Frontal cortex (tissue), 4 donors: ENCODE results near the gene F12. TPM values are rescaled to one million over a fixed set of nuclear protein-coding genes. Genes with fewer than 3 reads are reported as not detected.
"Not testable (repeated sequence)": the region's sequence is repeated elsewhere in the genome, so short reads cannot be mapped to it uniquely, and the experiment has no call there.

Experiments used
- DNase-seq, 2 donors: peaks; one replicate each; pipeline ENCODE4 v3.0.0; 2012; ENCODE audit warnings: low spot score in 2 of 2
- FAIRE-seq: peaks from 2 replicates; lab custom pipeline; 2012; peaks lifted over from hg19 to GRCh38; lab: Jason Lieb, UNC
- total RNA-seq: library from RNA; depleted of rRNA; stranded (reverse); fragments of >200 nt; gene quantifications from one replicate; pipeline ENCODE4 v1.2.3, GENCODE V29; 2014
- donor health status: control.
- donor health status: control.
- donor health status: control.

F12 gene
- total RNA-seq, 1 donor from 2014 or later: 2.4 TPM

DNA sequence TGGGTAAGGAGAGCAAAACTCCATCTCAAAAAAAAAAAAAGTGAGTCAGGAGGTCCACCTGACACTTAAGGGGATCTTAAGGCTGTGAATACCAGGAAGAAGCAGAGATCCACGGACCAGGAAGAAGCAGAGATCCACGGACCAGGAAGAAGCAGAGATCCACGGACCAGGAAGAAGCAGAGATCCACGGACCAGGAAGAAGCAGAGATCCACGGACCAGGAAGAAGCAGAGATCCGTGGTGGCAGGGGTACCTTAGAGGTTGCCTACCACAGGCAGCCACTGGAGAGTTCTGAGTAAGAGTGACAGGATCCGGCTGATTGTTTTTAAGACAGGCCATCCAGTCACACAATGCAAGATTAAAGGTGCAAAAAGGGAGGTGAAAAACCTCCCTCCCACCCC is 11.1 kb upstream of the F12 start:
- not testable (repeated sequence) for FAIRE-seq, DNase-seq

GRCh38 chr5:177419046-177419445 is 9.7 kb upstream of the F12 start:
- no peak for FAIRE-seq
- no peak for DNase-seq

- not testable (repeated sequence) for FAIRE-seq, DNase-seq
Measured at GRCh38 chr5:177417081-177417480, 7.7 kb upstream of the F12 start.

DNA sequence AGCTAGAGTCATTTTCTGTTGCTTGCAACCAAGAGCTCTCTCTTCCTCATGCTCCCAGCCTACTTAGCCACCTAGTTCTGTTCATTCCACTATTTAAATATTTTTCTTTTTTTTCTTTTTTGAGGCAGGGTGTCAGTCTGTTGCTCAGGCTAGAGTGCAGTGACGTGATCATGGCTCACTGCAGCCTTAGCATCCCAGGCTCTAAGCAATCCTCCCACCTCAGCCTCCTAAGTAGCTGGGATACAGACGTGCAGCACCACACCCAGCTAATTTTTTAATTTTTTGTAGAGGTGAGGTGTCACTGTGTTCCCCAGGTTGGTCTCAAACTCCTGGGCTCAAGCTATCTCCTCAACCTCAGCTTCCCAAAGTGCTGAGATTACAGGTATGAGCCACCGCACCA is 5.1 kb upstream of the F12 start:
- DNase-seq (no peak), FAIRE-seq (no peak)

DNA sequence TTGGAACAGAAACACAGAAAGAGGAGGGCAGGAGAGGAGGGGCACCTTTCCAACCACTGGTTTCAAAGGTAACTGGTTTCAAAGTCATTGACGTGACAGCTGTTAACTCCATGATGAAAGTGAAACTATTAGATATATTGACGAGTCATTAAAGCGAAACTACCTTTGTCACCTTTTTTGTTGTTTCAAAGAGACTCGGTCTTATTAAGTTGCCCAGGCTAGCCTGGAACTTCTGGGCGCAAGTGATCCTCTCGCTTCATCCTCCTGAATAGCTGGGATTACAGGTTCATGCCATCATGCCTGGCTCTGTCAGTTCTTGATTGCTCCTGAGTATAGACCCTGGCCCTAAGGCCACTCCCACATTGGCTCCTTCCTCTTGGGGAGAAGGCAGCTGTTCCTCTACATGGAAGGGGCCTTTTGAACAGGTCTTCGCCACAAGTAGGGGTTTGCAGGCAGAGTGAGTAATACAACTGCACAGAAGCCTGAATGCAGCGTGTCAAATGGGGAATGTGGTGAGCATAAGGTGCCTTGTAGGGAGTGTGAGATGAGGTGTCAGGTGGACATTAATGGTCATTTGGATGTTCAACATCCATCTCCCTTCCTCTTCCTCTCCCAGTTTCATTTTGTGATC is 3.4 kb upstream of the F12 start:
- DNase-seq (no peak), FAIRE-seq (no peak)

- DNase-seq: no peak
- FAIRE-seq: no peak
Measured at GRCh38 chr5:177410575-177410974, 1.2 kb upstream of the F12 start.

GRCh38 chr5:177405805-177406204 is 3.6 kb downstream of the F12 start:
- no peak for DNase-seq
- no peak for FAIRE-seq

GRCh38 chr5:177405312-177405711 is 4.1 kb downstream of the F12 start:
- FAIRE-seq: no peak
- no peak for DNase-seq

- FAIRE-seq (no peak), DNase-seq (no peak)
Measured at GRCh38 chr5:177404641-177405179, 4.7 kb downstream of the F12 start.

GRCh38 chr5:177403792-177404640 is 5.3 kb downstream of the F12 start:
- FAIRE-seq (no peak), DNase-seq (peak; percentile 91 to 95)

DNA sequence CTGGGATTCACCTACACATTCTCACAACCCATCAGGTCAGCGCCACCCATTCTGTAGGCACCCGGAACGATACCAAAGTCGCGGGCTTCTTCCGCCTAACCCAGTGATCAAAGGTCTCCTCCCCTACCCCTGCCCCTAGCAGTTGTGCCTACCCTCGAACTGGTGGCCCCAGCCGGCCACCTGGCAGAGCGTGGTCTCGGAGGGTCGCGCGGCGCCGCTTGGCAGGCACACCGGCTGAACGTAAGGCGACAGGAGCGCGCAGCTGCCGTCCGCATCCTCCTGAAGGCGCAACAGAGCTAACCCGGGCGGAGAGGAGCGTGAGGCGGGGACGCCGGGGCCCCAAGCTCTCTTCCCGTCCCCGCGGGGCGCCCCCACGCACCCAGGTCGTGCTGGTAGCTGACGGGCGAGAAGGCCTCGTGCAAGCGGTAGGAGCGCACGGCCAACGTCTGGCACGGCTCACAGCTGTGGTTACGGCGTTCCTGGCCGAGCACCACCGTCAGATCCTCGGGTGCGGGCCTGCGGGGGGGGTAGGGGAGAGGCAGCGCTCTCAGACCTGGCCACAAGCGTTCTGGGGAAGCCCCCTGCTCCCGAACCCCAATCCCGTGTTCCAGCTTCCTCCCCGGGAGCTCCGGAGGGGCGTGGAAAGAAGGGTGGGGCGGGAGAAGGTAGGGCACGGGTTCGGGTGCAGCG is 6.1 kb downstream of the F12 start:
- no peak for FAIRE-seq
- DNase-seq: peak in 1 of 2 donors; percentile 40

DNA sequence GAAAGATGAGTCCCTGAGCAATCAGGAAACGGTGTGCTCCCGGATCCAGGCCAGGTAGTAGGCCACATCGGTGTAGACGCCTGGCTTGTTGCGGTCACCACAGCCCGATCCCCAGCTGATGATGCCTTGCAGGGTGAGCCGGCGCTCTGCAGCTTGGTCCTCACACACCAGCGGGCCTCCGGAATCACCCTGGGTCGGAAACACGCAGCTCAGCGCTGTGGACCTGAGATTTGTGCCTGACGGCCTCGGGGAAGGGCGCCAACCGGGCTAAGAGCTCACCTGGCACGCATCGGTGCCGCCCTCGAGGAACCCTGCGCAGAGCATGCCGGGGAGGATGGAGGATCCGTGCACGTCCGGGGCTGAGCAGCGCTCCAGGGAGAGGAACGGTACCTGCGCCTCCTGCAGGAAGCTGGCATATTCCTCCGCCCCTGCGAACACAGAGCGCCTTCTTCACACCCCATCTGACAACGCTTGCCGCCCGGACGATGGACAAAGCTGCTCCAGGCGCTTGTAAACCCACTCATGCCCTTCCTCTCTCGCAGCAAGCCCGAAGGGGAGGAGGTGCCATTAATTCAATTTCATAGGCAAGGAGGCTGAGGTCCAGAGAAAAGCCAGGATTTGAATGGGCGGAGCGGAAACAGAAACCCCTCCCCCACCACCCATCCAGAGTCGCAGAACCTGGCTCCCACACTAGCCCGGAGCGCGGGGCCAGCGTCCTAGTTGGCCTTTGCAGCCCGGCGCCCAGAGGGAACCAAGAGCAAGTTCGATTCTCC is 6.9 kb downstream of the F12 start:
- FAIRE-seq: no peak
- DNase-seq: peak in 1 of 2 donors; percentile 58

GRCh38 chr5:177399997-177400868 is 9.1 kb downstream of the F12 start, which contains the start of gene PFN3:
PFN3 (minus strand) TSS chr5:177400661; CDS start chr5:177400576, 85 bp downstream.
- no peak for FAIRE-seq
- DNase-seq: peak in 1 of 2 donors; percentile 45

DNA sequence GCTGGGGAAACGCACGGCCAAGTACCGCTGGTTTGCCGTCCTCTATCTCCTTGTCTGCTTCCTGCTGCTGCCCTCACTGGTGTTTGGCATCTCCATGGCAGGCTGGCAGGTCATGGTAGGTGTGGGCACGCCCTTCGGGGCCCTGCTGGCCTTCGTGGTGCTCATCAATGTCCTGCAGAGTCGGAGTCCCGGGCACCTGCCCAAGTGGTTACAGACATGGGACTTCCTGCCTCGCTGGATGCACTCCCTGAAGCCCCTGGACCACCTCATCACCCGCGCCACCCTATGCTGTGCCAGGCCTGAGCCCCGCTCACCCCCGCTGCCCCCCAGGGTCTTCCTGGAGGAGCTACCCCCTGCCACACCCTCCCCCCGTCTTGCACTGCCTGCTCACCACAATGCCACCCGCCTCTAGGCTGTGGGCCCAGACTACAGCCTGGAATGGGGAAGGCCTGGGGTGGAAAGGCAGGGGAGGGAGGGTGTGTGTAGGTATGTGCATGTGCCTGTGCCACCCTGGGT is 11.4 kb downstream of the F12 start:
- no peak for FAIRE-seq
- DNase-seq: no peak

DNA sequence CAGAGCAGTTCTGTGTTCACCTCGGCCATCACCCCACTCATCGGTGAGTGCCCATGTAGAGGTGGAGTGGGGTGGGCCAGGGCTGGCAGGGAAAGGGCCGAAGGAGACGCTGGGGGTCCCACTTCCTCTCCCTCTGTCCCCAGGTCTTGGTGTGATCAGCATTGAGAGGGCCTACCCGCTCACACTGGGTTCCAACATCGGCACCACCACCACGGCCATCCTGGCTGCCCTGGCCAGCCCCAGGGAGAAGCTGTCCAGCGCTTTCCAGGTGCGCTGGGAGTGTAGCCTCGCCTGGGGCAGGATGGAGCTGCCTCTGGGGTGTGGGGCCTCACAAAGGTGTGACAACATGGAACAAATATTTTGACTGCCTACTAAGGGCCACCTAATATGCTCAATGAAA is 12.6 kb downstream of the F12 start:
- no peak for DNase-seq
- no peak for FAIRE-seq

DNA sequence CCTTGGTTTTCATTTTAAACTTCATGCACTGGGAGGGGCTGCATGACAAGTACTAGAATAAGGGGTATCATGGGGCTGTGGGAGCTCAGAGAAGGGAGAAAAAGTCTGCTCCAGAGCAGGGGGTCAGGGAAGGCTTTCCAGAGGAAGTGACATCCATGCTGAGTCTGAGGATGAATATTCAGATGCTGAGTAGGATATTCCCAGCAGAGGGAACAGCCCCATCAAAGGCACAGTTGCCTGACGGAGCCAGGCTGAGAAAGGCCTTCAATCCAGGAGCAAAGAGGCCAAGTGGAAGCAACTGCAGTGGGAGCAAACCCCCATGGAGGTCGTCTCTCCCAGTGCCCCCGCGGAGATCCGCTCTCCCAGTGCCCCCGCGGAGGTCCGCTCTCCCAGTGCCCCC is 13.3 kb downstream of the F12 start:
- FAIRE-seq: no peak
- DNase-seq: no peak

GRCh38 chr5:177393990-177394389 is 15.4 kb downstream of the F12 start:
- DNase-seq: no peak
- FAIRE-seq: no peak

GRCh38 chr5:177393206-177393765 is 16.1 kb downstream of the F12 start:
- FAIRE-seq (no peak), DNase-seq (no peak)
